Testis (tissue), 2 donors: Measurements from ENCODE around the gene BRD3OS.

Source experiments
- CTCF ChIP-seq, 3 experiments: fragments of 450-650 bp in 2 of 3; fragments of 200-600 bp in 1 of 3; sonication (generic) in 1 of 3; IDR thresholded peaks; one replicate each; pipeline ENCODE4 v1.5.1; 2016 to 2019; ENCODE audit warnings: antibody characterized with exemption in 3 of 3, mild to moderate bottlenecking in 2 of 3, moderate library complexity in 1 of 3
- POLR2A ChIP-seq: fragments of 450-650 bp; IDR thresholded peaks from one replicate; pipeline ENCODE4 v1.6.1; 2017; ENCODE audit warnings: antibody characterized with exemption, mild to moderate bottlenecking, moderate library complexity

GRCh38 chr9:134032456-134033222, 7.4 kb downstream of the BRD3OS start:
- TF ChIP-seq CTCF (IDR thresholded peaks at IDR 0.05) (no peak), POLR2A (no peak)
